NCI-H526 (cell line): Measurements from ENCODE around the gene MT1H.

Experiments
- DNase-seq, 2 experiments: peaks; one replicate each; lab custom pipeline; 2025; lab: John Stamatoyannopoulos, UW

Gene MT1H

DNA sequence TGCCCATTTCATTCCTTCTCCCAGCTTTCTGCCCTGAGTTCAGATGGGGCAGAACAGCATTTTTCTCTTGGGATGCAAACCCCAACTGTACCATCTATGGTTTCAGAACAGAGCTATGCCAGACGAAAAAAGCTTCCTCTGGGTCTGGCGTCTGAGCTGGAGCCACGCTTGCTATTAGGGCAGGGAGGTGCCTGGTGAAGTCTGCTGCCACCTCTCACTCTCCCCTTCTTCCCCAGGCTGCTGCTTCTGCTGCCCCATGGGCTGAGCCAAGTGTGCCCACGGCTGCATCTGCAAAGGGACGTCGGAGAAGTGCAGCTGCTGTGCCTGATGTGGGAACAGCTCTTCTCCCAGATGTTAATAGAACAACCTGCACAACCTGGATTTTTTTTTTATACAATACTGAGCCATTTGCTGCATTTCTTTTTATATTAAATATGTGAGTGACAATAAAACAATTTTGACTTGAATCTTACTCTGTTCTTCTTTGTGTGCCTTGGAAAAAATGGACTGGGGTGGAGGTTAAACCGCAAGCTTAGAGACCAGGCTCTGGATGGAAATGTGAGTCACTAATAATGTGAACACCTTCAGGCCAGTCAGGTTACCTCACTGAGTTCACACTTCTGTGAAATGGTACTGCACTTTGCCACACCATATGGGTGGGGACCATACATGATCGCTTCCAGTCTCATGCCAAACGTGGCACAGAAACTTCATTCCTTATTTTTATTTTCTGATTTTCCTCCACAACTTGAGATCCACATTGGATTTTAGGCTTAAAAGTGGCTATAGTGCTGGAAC is 32.8 kb upstream of the MT1H start:
- DNase-seq: no peak

DNA sequence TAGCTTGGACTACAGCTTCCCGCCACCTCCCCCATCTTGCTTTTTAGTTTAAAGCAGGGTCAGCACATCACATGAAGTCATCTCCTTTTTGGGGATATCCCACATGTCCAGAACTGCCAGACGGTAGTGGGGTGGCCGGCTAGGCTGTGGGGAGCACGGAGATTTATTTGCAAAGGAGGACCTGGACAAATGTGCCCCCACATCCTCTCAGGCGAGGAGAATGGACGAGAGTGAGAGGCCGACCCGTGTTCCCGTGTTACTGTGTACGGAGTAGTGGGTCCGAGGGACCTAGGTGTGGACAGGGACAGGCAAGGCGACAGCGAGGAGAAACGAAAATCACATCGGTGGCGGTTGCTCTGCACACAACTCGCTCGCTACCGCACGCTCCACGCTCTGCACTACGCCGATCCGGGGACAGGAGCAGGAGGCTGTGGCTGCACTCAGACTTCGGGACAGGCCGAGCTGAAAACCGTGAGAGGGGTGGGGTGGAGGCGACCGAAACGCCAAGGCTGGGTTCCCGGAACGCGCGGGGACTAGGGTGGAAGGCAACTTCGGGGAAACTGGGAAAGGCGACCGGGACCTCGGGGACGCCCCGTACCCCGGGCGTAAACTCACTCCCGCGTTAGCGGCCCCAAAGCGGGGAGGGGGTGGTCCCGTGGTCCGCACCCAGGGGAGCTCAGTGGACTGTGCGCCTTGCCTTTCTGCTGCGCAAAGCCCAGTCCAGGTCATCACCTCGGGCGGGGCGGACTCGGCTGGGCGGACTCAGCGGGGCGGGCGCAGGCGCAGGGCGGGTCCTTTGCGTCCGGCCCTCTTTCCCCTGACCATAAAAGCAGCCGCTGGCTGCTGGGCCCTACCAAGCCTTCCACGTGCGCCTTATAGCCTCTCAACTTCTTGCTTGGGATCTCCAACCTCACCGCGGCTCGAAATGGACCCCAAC is 31.5 kb upstream of the MT1H start, which contains the start of gene MT1A:
TSS of gene MT1A (plus strand) at position 853 of the 937 bp plus-strand sequence. CDS start at position 926, 73 bp downstream.
- DNase-seq: peak in 1 of 2 experiments; percentile 43

DNA sequence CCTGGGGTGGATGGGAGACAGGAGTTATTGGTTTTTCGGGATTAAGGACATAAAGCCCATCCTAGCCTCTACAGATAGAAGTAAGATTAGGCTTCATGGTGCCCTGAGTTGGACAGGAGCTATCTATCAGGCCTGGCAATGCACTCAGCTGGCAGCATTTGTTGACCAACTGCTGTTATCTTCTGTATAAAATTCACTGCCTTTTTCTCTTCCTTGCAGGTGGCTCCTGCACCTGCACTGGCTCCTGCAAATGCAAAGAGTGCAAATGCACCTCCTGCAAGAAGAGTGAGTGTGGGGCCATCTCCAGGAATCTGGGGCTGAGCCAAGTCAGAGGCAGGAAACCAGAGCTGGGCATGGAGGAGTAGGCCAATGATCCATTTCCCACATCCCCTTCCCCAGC is 30.6 kb upstream of the MT1H start:
- DNase-seq: no peak

DNA sequence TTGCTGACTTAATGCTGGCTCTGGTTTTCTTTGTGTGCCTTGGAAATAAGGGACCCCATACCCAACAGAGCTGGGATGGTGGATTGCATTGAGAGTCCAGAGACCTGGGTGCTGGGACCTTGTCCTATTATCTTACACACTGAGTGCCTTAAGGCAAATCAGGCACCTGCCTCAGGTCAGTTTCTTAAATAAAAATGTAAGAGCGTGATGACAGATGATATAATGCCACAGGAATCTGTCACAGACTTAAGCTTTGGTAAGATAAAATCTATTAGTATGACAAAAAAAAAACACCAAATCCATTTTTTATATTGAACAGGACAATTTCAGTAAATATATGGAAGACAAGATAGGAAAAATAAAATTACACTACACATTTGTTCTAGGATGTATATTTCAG is 29.5 kb upstream of the MT1H start:
- DNase-seq: no peak

DNA sequence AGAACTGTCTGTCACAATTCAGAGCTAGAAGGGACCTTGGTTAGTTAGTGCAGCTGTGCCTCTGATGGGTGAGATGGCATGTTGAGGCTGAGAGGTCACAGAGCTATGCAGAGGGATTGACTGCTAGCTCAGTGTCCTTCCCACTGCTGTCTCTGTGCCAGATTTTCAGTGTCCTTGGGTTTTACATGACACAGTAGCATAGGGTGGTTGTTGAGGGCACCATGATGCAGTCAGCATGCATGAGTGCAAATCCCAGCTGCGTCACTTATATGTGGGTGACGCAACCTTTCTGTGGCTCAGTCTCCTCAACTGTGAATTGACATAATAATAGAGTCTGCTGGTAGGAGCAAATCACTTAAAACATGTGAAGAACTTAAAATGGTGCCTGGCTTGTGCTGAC is 28.4 kb upstream of the MT1H start:
- DNase-seq: no peak

DNA sequence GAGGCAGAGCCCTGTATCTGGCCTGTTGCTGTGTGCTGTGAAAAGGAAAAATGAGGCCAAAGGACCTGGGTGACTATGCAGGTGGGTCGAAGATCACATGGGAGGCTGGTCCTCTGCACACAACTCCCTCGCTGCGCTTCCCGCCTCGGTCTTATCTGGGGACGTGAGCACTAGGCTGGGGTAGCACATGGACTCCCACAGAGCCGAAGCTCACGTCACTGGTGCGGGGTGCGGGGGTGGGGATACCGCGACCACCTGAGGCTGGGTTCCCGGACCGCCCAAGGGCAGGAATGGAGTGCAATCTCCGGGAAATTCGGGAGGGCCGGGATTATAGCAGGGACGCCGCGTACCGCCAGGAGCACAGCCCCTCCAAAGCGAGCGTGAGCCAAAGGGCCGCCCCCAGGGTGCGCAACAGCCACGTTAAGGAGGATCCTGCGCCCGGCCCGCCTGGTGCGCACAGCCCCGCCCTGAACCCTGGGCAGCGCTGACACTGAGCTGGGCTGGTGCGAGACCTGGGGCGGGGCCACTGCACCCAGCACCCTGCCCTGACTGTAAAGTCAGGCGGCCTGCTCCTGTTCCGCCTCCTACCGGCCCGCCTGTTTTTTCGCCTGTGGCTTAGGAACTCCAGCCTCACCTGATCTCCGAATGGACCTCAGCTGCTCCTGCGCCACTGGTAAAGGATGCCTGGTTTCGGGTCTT is 26.4 kb upstream of the MT1H start:
- DNase-seq: no peak

DNA sequence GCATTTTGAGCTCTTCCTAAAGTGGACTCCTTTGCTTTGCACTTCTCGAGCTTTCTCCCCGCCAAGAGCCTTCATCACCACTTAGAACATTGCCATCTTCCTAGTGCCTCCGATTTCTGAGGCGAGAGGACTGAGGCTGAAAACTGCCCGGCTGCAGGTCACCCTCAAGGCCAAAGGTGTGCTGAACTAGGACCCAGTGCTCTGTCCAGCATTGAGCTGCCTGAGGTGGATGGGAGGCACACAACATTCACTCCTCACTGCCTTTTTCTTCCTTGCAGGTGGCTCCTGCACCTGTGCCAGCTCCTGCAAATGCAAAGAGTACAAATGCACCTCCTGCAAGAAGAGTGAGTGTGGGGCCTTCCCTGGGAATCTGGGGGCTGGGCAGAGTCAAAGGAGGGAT is 25.8 kb upstream of the MT1H start:
- no peak for DNase-seq

DNA sequence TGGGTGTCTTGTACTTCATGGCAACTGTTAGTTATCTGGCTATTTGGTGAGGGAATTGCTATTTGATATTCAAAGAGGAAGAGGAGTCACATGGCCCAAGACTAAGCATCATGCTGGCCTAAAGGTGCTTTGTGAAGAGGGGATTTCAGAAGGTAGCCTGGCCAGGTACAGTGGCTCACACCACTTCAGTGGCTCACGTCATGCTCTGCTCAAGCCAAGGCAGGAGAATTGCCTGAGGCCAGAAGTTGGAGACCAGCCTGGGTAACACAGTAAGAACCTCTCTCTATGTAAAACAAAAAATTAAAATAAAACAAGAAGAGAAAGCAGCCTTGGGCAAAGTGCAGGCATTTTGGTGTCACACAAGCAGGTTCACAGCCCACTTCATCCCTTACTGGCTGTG is 24.3 kb upstream of the MT1H start:
- DNase-seq: no peak

DNA sequence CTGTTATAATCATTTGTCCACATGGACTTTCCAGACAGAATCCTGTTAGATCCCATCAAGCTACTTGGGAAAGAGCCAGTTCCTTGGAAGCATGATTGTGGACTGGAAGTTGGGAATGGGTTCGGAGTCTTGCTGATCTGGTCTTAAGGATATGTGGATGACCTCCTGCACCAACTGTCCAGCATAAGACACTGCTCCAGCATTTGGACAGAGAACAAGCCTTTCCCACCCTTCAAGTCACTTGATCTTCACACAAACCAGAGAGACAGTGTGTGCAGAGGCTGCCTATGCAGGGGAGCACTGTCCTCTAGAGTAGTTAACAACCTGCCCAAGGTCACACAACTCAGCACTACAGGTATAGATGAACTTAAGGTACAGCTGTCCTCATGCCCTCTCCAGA is 23.8 kb upstream of the MT1H start:
- no peak for DNase-seq

DNA sequence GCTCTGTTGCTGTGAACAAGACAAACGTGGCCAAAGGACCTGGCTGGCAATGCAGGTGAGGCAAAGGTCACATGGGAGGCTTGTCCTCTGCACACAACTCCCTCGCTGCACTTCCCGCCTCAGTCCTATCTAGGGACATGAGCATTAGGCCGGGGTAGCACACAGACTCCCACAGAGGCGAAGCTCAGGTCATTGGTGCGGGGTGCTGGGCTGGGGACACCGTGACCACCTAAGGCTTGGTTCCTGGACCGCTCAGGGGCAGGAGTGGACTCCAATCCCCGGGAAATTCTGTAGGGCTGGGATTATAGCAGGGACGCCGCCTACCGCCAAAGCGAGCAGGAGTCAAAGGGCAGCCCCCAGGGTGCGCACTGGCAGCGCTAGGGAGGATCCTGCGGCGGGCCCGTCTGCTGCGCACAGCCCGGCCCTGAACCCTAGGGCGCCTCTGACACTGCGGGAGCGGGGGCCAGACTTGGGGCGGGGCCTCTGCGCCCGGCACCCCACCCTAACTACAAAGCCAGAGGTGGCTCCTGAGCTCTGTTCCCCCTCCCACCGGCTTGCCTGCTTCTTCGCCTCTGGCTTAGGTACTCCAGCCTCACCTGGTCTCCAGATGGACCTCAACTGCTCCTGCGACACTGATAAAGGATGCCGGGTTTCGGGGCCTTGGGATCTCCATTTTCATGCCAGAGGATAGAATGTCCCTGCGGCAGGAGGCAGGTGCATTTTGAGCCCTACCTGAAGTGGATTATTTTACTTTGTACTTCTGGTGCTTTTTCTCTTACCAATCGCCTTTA is 21.8 kb upstream of the MT1H start:
- no peak for DNase-seq

DNA sequence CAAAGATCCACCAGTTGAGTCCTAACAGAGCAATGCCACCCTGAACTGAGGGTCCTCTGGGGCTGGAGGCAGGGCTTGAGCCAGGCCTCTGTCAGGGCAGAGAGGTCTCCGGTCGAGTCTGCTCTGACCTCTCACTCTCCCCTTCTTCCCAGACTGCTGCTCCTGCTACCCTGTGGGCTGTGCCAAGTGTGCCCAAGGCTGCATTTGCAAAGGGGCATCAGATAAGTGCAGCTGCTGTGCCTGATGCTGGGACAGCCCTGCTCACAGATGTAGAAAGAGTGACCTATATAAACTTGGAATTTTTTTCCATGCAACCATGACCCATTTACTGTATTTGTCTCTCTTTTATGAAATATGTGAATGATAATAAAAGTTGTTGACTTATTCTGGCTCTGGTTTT is 20.3 kb upstream of the MT1H start:
- no peak for DNase-seq

DNA sequence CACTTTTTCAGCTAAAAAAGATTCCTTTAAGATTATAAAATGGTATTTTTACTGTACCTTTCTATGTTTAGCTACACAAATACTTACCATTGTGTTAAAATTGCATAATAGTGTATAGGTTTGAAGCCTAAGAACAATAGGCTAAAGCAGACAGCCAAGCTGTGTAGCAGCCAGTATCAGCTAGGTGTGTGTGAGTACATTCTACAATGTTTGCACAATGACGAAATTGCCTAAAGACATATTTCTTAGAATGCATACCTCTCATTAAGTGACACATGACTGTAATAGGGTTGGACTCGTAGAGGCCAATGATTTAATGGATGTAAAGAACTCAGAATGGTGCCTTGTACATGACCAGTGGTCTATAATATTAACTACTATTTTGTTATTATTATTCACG is 19.8 kb upstream of the MT1H start:
- DNase-seq: no peak

DNA sequence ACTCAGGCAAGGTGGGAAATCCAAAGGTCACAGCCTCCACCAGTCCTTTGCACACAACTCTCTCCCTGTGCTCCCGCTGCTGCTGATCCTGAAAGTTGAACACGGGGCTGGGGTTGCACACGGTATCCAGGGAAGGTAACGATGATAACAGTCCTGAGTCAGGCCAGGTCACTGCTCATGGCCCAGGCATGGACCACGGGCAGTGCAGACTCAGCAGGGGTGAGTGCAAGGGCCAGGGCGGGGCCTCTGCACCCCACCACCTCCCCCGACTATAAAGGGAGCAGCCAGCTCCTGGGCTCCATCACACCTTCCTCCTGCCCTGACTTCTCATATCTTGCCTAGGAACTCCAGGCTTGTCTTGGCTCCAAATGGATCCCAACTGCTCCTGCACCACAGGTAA is 18.0 kb upstream of the MT1H start, which contains the start of gene MT1B:
TSS of gene MT1B (plus strand) at position 301 of the 400 bp plus-strand sequence. CDS start at position 369, 68 bp downstream.
- no peak for DNase-seq

DNA sequence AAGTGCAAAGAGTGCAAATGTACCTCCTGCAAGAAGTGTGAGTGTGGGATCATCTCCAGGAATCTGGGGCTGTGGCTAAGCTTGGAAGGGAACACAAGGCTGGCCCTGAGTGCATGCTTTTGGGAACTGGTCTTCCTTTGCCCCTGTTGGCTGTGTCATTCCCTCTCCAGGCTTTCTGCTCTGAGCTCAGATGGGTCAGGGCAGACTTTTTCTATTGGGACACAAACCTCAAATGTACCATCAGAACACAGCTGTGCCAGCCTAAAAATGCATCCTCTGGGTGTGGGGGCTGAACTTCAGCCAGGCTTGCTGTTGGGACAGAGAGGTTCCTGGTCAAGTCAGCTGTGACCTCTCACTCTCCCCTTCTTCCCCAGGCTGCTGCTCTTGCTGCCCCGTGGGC is 17.0 kb upstream of the MT1H start:
- DNase-seq: no peak

DNA sequence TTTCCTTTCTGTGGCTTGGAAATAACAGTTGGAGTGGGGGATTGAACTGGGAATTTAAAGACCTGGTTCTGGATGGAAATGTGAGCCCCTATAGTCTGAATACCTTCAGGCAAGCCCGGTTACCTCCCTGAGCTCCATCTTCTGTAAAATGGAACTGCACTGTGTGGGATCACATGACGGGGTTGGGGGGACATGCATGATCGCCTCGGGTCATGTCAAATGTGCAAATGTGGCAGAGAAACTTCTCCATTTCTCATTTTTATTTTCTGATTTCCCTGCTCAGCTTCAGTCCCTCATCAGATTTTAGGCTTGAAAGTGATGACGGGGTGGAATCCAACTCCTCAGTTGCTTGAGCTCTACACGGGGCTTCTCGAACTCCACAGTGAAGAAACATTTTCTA is 16.4 kb upstream of the MT1H start:
- no peak for DNase-seq

DNA sequence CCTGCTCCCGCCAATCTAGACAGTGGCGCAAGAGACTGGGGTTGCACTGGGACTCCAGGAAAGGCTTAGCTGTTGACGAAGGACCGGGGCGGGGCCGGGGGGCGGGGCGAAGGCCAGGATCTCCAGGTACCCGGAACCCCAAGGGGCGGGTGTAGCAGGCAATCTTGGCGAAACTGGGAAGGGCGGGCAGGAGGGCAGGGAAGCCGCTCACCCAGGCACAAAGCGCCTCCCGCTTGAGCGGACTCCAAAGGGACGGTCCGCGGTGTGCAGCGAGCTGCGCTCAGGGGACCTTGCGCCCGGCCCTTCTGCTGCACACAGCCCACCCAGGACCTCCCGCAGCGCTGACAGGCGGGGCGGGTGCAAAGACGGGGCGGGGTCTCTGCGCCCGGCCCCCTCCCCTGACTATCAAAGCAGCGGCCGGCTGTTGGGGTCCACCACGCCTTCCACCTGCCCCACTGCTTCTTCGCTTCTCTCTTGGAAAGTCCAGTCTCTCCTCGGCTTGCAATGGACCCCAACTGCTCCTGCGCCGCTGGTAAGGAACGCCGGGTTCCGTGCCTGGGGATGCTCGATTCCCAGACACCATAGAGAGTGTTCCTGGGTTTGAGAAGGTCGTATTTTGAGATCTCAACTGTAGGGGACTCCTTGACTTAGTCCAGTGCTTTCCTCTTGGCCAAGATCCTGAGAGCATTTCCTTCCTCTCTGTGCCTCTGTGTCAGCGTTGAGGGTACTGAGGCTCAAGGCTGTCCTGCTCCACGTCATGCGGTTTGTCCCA is 11.9 kb upstream of the MT1H start, which contains the start of gene MT1F:
TSS of gene MT1F (plus strand) at position 405 of the 772 bp plus-strand sequence. CDS start at position 505, 100 bp downstream.
- DNase-seq: peak; percentile 59 to 86

DNA sequence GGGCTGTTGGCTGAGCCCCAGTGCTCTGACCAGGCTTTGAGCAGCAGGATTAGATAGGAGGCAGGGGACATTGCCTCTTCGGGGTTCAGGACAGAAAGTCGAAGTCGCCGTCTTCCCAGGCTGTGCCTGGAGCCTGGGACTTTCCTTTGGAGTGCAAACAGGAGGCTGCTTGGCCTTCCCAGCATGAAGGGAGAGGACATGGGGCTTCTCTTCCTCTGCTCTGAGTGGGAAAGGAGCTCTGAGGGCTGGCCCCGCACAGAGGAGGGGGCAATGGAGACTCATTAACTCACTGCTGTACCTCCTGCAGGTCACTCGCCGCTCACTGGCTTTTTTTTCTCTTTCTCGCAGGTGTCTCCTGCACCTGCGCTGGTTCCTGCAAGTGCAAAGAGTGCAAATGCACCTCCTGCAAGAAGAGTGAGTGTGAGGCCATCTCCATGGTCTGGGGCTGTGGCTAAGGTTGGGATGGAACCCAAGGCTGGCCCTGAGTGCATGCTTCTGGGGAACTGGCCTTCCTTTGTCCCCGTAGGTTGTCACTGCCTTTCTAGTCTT is 11.2 kb upstream of the MT1H start:
- DNase-seq: peak in 1 of 2 experiments; percentile 15

DNA sequence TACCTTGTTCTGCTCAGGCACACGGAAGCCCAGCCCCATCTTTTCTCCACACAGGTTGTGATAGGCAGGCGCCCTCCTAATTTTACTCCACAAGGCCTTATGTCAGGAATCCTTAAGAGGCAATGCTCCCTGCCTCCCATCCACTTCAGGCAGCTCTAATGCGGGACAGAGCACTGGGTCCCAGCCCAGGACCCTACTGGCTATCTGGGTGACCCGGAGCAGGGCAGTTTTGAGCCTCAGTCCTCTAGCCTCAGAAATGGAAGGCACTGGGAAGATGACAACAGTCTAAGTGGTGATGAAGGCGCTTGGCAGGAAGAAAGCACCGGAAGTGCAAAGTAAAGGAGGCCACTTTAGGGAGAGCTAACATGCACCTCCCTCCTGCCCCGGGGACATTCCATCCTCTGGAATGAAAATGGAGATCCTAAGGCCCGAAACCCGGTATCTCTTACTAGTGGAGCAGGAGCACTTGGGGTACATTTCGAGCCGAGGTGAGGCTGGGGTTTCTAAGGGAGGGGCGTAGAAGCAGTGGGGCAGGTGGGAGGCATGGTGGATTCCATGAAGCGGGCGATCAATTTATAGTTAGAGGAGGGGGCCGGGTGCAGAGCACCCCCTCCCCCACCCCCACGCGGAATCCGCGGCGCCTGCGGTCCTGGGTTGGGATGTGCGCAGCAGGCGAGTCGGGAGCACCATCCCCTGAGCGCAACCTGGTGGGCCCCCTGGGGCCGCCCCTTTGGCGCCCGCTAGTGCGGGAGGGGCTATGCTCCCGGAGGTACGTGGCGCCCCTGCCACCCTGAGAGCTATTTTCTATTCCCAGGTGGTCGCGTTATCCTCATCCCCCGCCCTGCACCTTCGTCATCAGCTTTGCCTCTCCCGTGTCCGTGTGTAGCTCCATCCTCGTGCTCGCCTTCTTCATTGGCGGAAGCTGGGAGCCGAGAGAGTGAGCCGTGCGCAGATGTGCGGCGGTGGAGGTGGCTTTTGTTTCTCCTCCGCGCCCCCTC is 7.0 kb upstream of the MT1H start:
- DNase-seq: peak in 1 of 2 experiments; percentile 15

DNA sequence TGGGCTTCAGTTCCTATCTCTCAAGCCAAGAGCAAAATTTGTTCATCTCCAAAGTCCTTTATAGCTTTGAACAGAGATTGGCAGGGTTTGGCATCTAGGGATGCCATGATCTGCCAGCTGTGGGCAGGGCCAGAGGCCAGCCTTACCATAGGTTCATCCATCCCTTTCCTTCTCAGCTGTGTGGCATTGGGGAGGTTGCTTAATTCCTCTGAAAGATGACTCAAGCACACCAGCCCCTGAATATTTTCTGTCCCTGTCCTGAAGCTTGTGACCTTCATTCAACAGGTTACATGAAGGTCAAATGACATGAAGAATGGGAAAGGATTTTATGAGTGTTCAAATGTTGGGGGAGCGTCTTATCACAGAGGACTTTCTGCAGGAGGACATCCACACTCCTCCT is 5.1 kb upstream of the MT1H start:
- DNase-seq: no peak
